GM19468 (cell line): ENCODE measurements around the gene TXNDC17.
"Not testable (repeated sequence)": the region's sequence is repeated elsewhere in the genome, so short reads cannot be mapped to it uniquely, and the experiment has no call there.

ENCODE experiments used
- ATAC-seq: cut with Tn5 transposase; IDR thresholded peaks from one replicate; pipeline ENCODE4 v1.9.1; 2021; ENCODE audit warnings: mild to moderate bottlenecking, moderate library complexity, moderate number of reproducible peaks; ENCODE audit not compliant: unreplicated experiment; ENCODE audit errors: extremely low read depth

TXNDC17 gene

DNA sequence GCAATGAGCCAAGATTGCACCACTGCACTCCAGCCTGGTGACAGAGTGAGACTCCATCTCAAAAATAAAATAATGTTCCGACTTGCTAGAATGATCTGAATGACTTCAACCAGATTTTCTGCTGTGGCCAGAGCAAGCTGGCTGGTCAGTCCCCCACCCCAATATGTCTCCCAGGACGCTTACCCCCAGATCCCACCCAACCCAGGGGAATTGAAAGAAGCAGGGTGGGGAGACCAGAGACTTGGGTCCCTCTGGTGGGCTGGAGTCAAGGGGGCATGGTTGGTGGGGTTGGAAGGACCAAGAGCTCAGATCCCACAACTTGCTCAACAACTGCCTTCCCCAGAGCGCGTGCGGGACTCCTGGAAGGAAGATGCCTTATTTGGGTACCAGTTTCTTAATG lies 17.6 kb downstream of the TXNDC17 start:
- not testable (repeated sequence) for ATAC-seq

- ATAC-seq = no peak
Measured at GRCh38 chr17:6660101-6660500, 19.2 kb downstream of the TXNDC17 start.

- ATAC-seq = no peak
Measured at GRCh38 chr17:6660805-6661463, 20.1 kb downstream of the TXNDC17 start.

DNA sequence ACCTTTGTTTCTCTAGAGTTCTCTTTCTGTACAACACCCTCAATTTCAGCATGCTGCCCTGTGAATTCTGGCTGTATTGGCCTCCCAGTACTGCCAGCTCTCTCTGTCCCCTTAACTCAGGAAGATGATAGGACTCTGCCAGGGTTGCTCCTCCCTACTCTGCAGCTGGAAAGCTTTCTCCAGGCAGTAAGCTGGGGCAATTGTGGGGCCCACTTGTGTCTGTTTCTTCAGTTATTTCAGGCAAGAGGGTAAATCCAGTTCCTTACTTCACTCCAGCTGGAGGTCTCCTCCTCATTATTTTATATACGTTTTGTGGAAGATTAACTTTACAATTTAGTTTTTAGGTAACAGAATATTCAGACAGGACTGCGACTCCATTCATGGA lies 20.6 kb downstream of the TXNDC17 start:
- ATAC-seq = no peak

DNA sequence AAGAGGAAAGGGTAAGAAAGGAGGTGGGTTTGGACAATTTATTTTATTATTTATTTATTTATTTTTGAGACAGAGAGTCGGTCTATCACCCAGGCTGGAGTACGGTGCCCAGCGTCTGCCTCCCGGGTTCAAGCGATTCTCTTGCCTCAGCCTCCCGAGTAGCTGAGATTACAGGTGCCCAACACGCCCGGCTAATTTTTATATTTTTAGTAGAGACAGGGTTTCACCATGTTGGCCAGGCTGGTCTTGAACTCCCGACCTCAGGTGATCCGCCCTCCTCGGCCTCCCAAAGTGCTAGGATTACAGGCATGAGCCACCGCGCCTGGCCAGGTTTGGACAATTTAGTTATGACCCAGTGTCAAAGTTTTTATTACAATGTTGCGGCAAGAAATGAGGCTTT lies 22.3 kb downstream of the TXNDC17 start:
- not testable (repeated sequence) for ATAC-seq

GRCh38 chr17:6666077-6666521 lies 25.2 kb downstream of the TXNDC17 start:
- no peak for ATAC-seq

- no peak for ATAC-seq
Measured at GRCh38 chr17:6666557-6666956, 25.7 kb downstream of the TXNDC17 start.

- ATAC-seq = no peak
Measured at GRCh38 chr17:6667516-6667915, 26.7 kb downstream of the TXNDC17 start.

- ATAC-seq = no peak
Measured at GRCh38 chr17:6668219-6668618, 27.4 kb downstream of the TXNDC17 start.

GRCh38 chr17:6668727-6669425 lies 28.0 kb downstream of the TXNDC17 start:
- ATAC-seq = no peak

DNA sequence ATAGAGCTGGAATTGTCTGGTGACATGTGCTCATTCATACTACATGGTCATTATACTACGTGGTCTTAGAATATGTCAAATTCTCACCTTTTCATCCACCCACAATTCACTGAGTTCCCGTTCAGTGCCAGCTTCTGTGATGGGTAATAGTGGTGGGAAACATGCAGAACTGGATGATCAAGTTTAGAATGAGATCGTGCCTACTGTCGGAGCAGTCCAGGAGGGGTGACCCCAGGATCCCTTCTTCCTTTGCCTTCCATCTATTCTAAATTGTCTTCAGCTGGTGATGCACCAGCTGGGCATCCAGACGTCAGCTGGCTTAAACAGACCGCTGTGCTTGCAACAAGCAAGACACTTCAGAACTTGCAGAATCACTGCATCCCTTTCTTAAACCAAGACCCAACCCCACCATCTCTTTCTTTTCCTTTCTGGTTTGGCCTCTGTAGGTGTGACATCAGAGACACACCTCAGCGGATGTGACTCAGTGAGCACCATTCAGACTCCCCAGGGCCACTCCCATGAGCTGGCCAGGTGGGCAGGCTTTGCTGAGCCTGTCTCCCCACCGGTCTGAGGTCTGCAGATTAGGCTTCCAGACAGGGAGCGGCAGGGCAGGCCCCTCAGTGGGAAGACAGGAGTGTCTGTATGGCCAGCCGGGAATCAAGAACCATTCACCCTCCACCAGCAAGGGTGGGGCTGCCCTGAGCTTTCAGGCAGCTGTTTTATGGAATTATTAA lies 28.8 kb downstream of the TXNDC17 start:
- no peak for ATAC-seq

GRCh38 chr17:6670571-6670970 lies 29.7 kb downstream of the TXNDC17 start:
- ATAC-seq = no peak

- ATAC-seq = no peak
Measured at GRCh38 chr17:6670999-6671398, 30.1 kb downstream of the TXNDC17 start.

GRCh38 chr17:6671431-6671830 lies 30.6 kb downstream of the TXNDC17 start:
- ATAC-seq = no peak

- ATAC-seq = no peak
Measured at GRCh38 chr17:6674586-6674985, 33.7 kb downstream of the TXNDC17 start.

DNA sequence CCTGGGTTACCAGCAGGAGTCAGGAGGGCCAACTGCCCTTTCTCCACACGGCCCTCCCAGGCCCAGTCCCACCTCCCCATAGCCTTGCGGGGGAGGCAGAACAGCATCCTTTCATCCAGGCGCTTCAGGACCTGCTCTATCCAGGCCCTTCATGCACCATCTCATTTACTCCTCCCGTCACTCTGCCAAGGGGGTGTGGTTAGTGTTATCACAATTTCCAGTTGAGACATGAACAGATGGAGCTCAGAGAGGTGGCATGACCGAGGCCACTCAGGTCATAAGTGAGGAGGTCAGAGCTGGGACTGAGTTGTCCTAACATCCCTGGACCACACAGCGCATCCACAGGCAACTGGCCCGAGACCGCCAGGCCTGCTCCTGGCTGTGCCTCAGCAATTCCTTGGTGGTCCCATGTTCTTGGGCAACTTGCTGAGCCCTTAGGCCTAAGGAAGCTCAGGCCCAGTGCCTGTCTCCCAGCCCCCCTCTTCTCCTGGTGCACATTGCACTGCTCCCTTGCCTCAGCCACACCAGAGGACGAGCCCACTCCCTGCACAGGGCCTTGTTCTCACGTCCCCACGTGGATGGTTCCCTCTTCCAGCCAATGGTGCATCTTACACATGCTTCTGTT lies 34.5 kb downstream of the TXNDC17 start:
- no peak for ATAC-seq

GRCh38 chr17:6676802-6677157 lies 35.9 kb downstream of the TXNDC17 start:
- ATAC-seq = no peak

DNA sequence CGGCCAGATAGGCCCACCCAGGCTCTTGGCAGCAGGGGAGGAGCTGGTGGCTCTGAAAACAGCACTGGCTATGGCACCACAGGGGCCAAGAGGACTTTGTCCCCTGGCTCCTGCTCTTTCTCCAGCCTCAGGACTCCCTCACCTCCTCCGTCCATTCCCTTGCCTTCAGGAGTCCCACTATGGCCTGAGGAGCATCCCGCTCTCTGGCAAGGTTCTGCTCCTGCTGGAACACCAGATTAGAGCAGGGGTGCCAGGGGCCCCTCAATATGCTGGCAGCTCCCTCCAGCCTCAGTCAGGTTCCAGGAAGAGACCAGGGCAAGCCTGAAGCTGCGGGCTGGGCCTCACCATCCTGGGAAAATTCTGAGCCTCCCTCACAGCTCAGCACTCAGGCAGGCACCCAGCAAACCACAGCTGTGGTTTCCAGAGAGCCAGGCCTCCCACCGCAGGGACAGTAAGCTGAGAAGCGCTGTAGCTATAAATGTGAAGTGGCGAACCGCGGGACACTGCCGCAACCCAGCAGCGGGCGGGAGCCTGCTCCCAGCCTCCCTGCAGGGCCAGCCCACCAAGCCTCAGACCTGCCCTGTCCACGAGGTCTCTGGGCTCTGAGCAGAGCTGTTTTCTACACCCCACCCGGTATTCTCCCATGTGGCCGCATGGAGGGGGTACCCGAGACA lies 36.4 kb downstream of the TXNDC17 start:
- ATAC-seq = no peak

DNA sequence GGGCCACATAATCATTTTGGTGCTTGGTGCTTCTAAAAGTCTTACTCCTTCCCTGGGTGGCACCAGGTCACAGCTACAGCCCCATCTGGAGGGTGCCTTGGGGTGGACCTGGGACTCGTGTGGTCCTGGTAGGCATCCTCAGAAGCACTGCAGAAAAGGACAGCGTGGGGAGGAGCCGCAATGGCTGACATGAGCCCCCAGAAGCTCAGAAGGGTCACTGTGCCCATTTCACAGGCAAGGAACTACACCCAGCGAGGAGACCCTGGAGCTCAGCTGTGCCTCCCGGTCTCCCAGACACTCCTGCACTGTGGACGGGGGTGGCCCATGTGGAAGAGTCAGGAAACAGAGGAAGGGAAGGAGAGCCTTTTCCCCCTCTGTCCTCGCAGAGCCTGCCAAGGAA lies 37.1 kb downstream of the TXNDC17 start:
- no peak for ATAC-seq

DNA sequence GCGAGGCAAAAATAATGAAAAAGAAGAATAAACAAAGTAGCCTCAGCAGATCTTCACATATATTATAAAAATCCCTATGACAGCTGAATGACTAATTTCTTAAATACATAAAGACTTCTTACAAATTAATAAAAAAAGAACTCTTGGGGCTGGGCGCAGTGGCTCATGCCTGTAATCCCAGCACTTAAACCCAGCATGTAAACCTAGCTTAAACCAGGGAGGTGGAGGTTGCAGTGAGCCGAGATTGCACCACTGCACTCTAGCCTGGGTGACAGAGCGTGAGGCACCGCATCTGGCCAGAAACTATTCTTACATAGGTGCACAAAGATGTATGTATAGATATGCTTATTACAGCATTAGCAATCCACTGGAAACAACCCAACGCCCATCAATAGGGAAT lies 38.4 kb downstream of the TXNDC17 start:
- no peak for ATAC-seq
